Activated CD8-positive, alpha-beta T cell treated with anti-CD3 and anti-CD28 coated beads, Interleukin-2, amount 10 ng/mL, durations not matched to agents 7 days and 5 days (primary cell): ENCODE data around the gene CSNK1G1. TPM values are rescaled to one million over a fixed set of nuclear protein-coding genes. Genes with fewer than 3 reads are reported as not detected.
"Not testable (repeated sequence)": the region's sequence is repeated elsewhere in the genome, so short reads cannot be mapped to it uniquely, and the experiment has no call there.

ENCODE experiments used
- ATAC-seq: fragments of 150-1000 bp; cut with Tn5 transposase; one replicate; pipeline ENCODE4 v1.10.0; 2021; ENCODE audit warnings: moderate library complexity
- CTCF ChIA-PET: fragments of 350-600 bp; sonication (Branson Sonifier 250); formaldehyde crosslinking; loops from one replicate; lab custom pipeline; 2021; ENCODE audit warnings: antibody characterized with exemption; lab: Charles Lee
- POLR2A ChIA-PET: fragments of 350-600 bp; sonication (Branson Sonifier 250); formaldehyde crosslinking; loops from one replicate; lab custom pipeline; 2021; ENCODE audit warnings: antibody characterized with exemption; lab: Charles Lee
- DNase-seq: peaks from one replicate; pipeline ENCODE4 v3.0.0-alpha.2; 2020
- H3K27ac Mint-ChIP-seq: one replicate; pipeline ENCODE4 v1.8.0; 2021; ENCODE audit warnings: mild to moderate bottlenecking, mixed read lengths
- H3K27me3 Mint-ChIP-seq: one replicate; pipeline ENCODE4 v1.8.0; 2021; ENCODE audit warnings: low read depth, mixed read lengths
- H3K36me3 Mint-ChIP-seq: one replicate; pipeline ENCODE4 v1.8.0; 2021; ENCODE audit warnings: low read depth, mixed read lengths
- H3K4me1 Mint-ChIP-seq: one replicate; pipeline ENCODE4 v1.8.0; 2021; ENCODE audit warnings: low read depth, mixed read lengths
- H3K4me3 Mint-ChIP-seq: one replicate; pipeline ENCODE4 v1.8.0; 2021; ENCODE audit warnings: mild to moderate bottlenecking, mixed read lengths
- H3K9me3 Mint-ChIP-seq: one replicate; pipeline ENCODE4 v1.8.0; 2022; ENCODE audit warnings: mixed read lengths; ENCODE audit not compliant: insufficient read depth
- total RNA-seq, 2 experiments: library from RNA; stranded (reverse); gene quantifications; one replicate each; pipeline ENCODE4 v1.2.3, GENCODE V29; 2021

The CSNK1G1 gene
- total RNA-seq, result 10 to 100 TPM; 26.8 to 28.2 TPM

GRCh38 chr15:64355944-64356709 is at the start of gene CSNK1G1:
Gene CSNK1G1, minus strand, starts transcription at chr15:64356173. Its CDS starts 55,674 bp downstream, at chr15:64300499.
- no peaks in the 10 kb centered on the region for H3K27me3 Mint-ChIP-seq
- H3K4me1 Mint-ChIP-seq, result peaks cover 26% of the 10 kb centered on the region
- peak; percentile 94 for DNase-seq
- peak; percentile 98 for ATAC-seq
- peak within 1 kb of the TSS; percentile 90 for H3K4me3 Mint-ChIP-seq
- H3K27ac Mint-ChIP-seq, result peak within 1 kb of the TSS; percentile 86
- POLR2A ChIA-PET, result interaction anchor here (0.6 to 1.9 kb wide), 4 partner anchors 31 to 236 kb away, joined by 3 to 5 read pairs (median 4); partner anchors contain the start of gene TRIP4
- H3K36me3 Mint-ChIP-seq, result peaks cover 8% of the 10 kb centered on the region
- CTCF ChIA-PET, result interaction anchor here (0.6 to 2.7 kb wide), 9 partner anchors 11 to 372 kb away, joined by 3 to 9 read pairs (median 4); partner anchors contain the start of gene TRIP4
- H3K9me3 Mint-ChIP-seq, result no peaks in the 10 kb centered on the region

- no peak overlapping the region for H3K4me3 Mint-ChIP-seq
- ATAC-seq, result no peak
- no peak for DNase-seq
- no peak overlapping the region for H3K27ac Mint-ChIP-seq
- no peaks in the 10 kb centered on the region for H3K4me1 Mint-ChIP-seq
- ChIA-PET POLR2A (no interaction called here), CTCF (no interaction called here)
- peaks cover 39% of the 10 kb centered on the region for H3K36me3 Mint-ChIP-seq
- no peaks in the 10 kb centered on the region for H3K27me3 Mint-ChIP-seq
- no peaks in the 10 kb centered on the region for H3K9me3 Mint-ChIP-seq
Measured at GRCh38 chr15:64400583-64400982, 44.6 kb upstream of the CSNK1G1 start.

GRCh38 chr15:64398575-64398974 is 42.6 kb upstream of the CSNK1G1 start:
- POLR2A ChIA-PET, result interaction anchor here (1.1 kb wide), 1 partner anchor 11 kb away, joined by 4 read pairs; the partner anchor contains the start of gene TRIP4
- Mint-ChIP-seq H3K4me3 (no peak overlapping the region), H3K27me3 (no peaks in the 10 kb centered on the region), H3K4me1 (peaks cover 6% of the 10 kb centered on the region), H3K9me3 (no peaks in the 10 kb centered on the region), H3K27ac (no peak overlapping the region), H3K36me3 (peaks cover 44% of the 10 kb centered on the region)
- ATAC-seq (no peak), DNase-seq (no peak)
- CTCF ChIA-PET, result interaction anchor here (1.2 kb wide), 1 partner anchor 288 kb away, joined by 3 read pairs; no protein-coding TSS in a partner anchor

DNA sequence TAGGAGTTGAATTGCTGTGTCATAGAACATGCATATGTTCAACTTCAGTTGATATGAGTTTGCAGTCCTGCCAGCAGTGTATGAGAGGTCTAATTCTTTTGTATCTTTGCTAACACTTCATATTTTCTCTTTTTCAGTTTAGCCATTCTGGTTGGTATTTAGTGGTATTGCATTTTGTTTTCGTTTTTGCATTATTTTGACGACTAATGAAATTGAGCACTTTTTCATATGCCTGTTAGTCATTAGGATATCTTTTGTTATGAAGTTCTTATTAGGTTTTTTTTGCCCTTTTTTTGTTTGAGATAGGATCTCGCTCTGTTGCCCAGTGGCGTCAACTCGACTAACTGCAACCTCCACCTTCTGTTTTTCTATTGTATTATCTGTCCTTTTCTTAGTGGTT is 40.8 kb upstream of the CSNK1G1 start:
- no peak overlapping the region for H3K27ac Mint-ChIP-seq
- peaks cover 9% of the 10 kb centered on the region for H3K4me1 Mint-ChIP-seq
- H3K27me3 Mint-ChIP-seq, result no peaks in the 10 kb centered on the region
- no peak for ATAC-seq
- no peak overlapping the region for H3K4me3 Mint-ChIP-seq
- no peaks in the 10 kb centered on the region for H3K9me3 Mint-ChIP-seq
- ChIA-PET POLR2A (no interaction called here), CTCF (no interaction called here)
- H3K36me3 Mint-ChIP-seq, result peaks cover 46% of the 10 kb centered on the region
- DNase-seq, result no peak

GRCh38 chr15:64392471-64392870 is 36.5 kb upstream of the CSNK1G1 start:
- Mint-ChIP-seq H3K36me3 (peaks cover 33% of the 10 kb centered on the region), H3K4me1 (peaks cover 27% of the 10 kb centered on the region)
- H3K9me3 Mint-ChIP-seq, H3K4me3 Mint-ChIP-seq, H3K27me3 Mint-ChIP-seq, ATAC-seq, H3K27ac Mint-ChIP-seq, CTCF ChIA-PET, DNase-seq, POLR2A ChIA-PET: not testable (repeated sequence)

GRCh38 chr15:64389036-64389435 is 33.1 kb upstream of the CSNK1G1 start:
- ChIA-PET CTCF (interaction anchor here (2.0 to 2.4 kb wide), 2 partner anchors 264 to 339 kb away, joined by 6 to 7 read pairs; no protein-coding TSS in a partner anchor), POLR2A (interaction anchor here (0.9 kb wide), 1 partner anchor 9 kb away, joined by 4 read pairs; no protein-coding TSS in a partner anchor)
- Mint-ChIP-seq H3K27ac (no peak overlapping the region), H3K36me3 (peaks cover 14% of the 10 kb centered on the region), H3K9me3 (no peaks in the 10 kb centered on the region), H3K27me3 (no peaks in the 10 kb centered on the region), H3K4me1 (peaks cover 26% of the 10 kb centered on the region), H3K4me3 (peak overlapping the region; percentile 97)
- ATAC-seq (no peak), DNase-seq (no peak)

- Mint-ChIP-seq H3K9me3 (no peaks in the 10 kb centered on the region), H3K4me3 (peak within 1 kb of the TSS; percentile 97), H3K27me3 (no peaks in the 10 kb centered on the region), H3K36me3 (peaks cover 9% of the 10 kb centered on the region), H3K4me1 (peaks cover 24% of the 10 kb centered on the region), H3K27ac (peak within 1 kb of the TSS; percentile 93)
- ATAC-seq (peak; percentile 100), DNase-seq (peak; percentile 98)
- CTCF ChIA-PET, result interaction anchor here (0.6 to 2.4 kb wide), 12 partner anchors 11 to 448 kb away, joined by 3 to 9 read pairs (median 4); partner anchors contain the start of gene CSNK1G1
- POLR2A ChIA-PET, result interaction anchor here (0.7 to 2.2 kb wide), 16 partner anchors 9 to 506 kb away, joined by 3 to 10 read pairs (median 4); partner anchors contain the start of genes CIAO2A, CSNK1G1 and ZNF609
Measured at GRCh38 chr15:64387562-64388168, 31.7 kb upstream of the CSNK1G1 start, which contains the start of gene TRIP4. Gene TRIP4, plus strand, starts transcription at chr15:64387836. Its CDS starts 28 bp downstream, at chr15:64387864.

- Mint-ChIP-seq H3K4me1 (peaks cover 30% of the 10 kb centered on the region), H3K27ac (no peak overlapping the region), H3K36me3 (peaks cover 10% of the 10 kb centered on the region), H3K27me3 (no peaks in the 10 kb centered on the region), H3K9me3 (no peaks in the 10 kb centered on the region), H3K4me3 (no peak overlapping the region)
- DNase-seq (no peak), ATAC-seq (no peak)
- CTCF ChIA-PET, result interaction anchor here (1.3 kb wide), 1 partner anchor 266 kb away, joined by 3 read pairs; no protein-coding TSS in a partner anchor
- POLR2A ChIA-PET, result no interaction called here
Measured at GRCh38 chr15:64386291-64386690, 30.3 kb upstream of the CSNK1G1 start.

GRCh38 chr15:64383760-64384159 is 27.8 kb upstream of the CSNK1G1 start:
- Mint-ChIP-seq H3K27ac (no peak overlapping the region), H3K4me1 (peaks cover 30% of the 10 kb centered on the region), H3K36me3 (peaks cover 18% of the 10 kb centered on the region), H3K27me3 (no peaks in the 10 kb centered on the region), H3K9me3 (no peaks in the 10 kb centered on the region), H3K4me3 (no peak overlapping the region)
- ChIA-PET CTCF (no interaction called here), POLR2A (no interaction called here)
- DNase-seq (no peak), ATAC-seq (no peak)

GRCh38 chr15:64381000-64381751 is 25.2 kb upstream of the CSNK1G1 start, which contains the start of gene PCLAF:
Gene PCLAF, minus strand, starts transcription at chr15:64381441. Its CDS starts 70 bp downstream, at chr15:64381371.
- DNase-seq (peak; percentile 98), ATAC-seq (peak; percentile 100)
- Mint-ChIP-seq H3K36me3 (peaks cover 23% of the 10 kb centered on the region), H3K4me1 (peaks cover 18% of the 10 kb centered on the region), H3K9me3 (no peaks in the 10 kb centered on the region), H3K4me3 (peak within 1 kb of the TSS; percentile 96), H3K27ac (peak within 1 kb of the TSS; percentile 90), H3K27me3 (no peaks in the 10 kb centered on the region)
- ChIA-PET CTCF (interaction anchor here (1.0 to 1.9 kb wide), 2 partner anchors 218 to 347 kb away, joined by 3 to 5 read pairs; partner anchors contain the start of gene PPIB), POLR2A (interaction anchor here (0.6 to 0.9 kb wide), 4 partner anchors 22 to 542 kb away, joined by 3 to 5 read pairs (median 3); no protein-coding TSS in a partner anchor)
